Duodenal mucosa (tissue), 2 donors: ENCODE results near the gene SEPHS1.

Source experiments
- H3K27ac ChIP-seq: one replicate; pipeline ENCODE4 v1.7.0; 2013; ENCODE audit warnings: low read depth, low read length
- H3K27me3 ChIP-seq, 2 donors: one replicate each; pipeline ENCODE4 v1.7.0; 2013; ENCODE audit warnings: low read length in 2 of 2, control low read depth in 1 of 2; ENCODE audit not compliant: insufficient read depth in 2 of 2, control insufficient read depth in 1 of 2
- H3K36me3 ChIP-seq, 2 donors: one replicate each; pipeline ENCODE4 v1.7.0; 2013; ENCODE audit warnings: low read length in 2 of 2, control low read depth in 1 of 2; ENCODE audit not compliant: insufficient read depth in 2 of 2, control insufficient read depth in 1 of 2
- H3K4me1 ChIP-seq, 2 donors: one replicate each; pipeline ENCODE4 v1.7.0; 2013; ENCODE audit warnings: low read length in 2 of 2, control low read depth in 1 of 2; ENCODE audit not compliant: insufficient read depth in 2 of 2, control insufficient read depth in 1 of 2
- H3K4me3 ChIP-seq, 2 donors: one replicate each; pipeline ENCODE4 v1.7.0; 2013; ENCODE audit warnings: low read length in 2 of 2, low read depth in 1 of 2
- H3K9ac ChIP-seq, 2 donors: one replicate each; pipeline ENCODE4 v1.7.0; 2013; ENCODE audit warnings: low read length in 2 of 2, low read depth in 1 of 2
- H3K9me3 ChIP-seq, 2 donors: one replicate each; pipeline ENCODE4 v1.7.0; 2013; ENCODE audit warnings: low read length in 2 of 2, control low read depth in 1 of 2; ENCODE audit not compliant: control insufficient read depth in 1 of 2

Gene SEPHS1

GRCh38 chr10:13346283-13347042 is 1.6 kb downstream of the SEPHS1 start:
- peaks cover 0 to 5% of the 10 kb centered on the region in 2 donors for H3K36me3 ChIP-seq
- H3K9me3 ChIP-seq: no peaks in the 10 kb centered on the region
- H3K27ac ChIP-seq: peak overlapping the region; percentile 88
- no peaks in the 10 kb centered on the region for H3K27me3 ChIP-seq
- peak overlapping the region; percentile 83 to 91 for H3K4me3 ChIP-seq
- H3K4me1 ChIP-seq: peaks cover 18 to 27% of the 10 kb centered on the region in 2 donors
- peak overlapping the region; percentile 76 to 87 for H3K9ac ChIP-seq

GRCh38 chr10:13340626-13341376 is 7.3 kb downstream of the SEPHS1 start:
- no peak overlapping the region for H3K27ac ChIP-seq

GRCh38 chr10:13340068-13340467 is 8.0 kb downstream of the SEPHS1 start:
- no peak overlapping the region for H3K27ac ChIP-seq
- H3K36me3 ChIP-seq: peaks cover 12% of the 10 kb centered on the region in 2 donors
- H3K4me1 ChIP-seq: peaks cover 19 to 20% of the 10 kb centered on the region in 2 donors

More at GRCh38 chr10:13340626-13341376, 7.3 kb downstream of the SEPHS1 start:
- no peaks in the 10 kb centered on the region for H3K27me3 ChIP-seq
- H3K4me1 ChIP-seq: peaks cover 20 to 21% of the 10 kb centered on the region in 2 donors
- no peak overlapping the region for H3K9ac ChIP-seq
- H3K4me3 ChIP-seq: no peak overlapping the region
- peaks cover 10 to 12% of the 10 kb centered on the region in 2 donors for H3K36me3 ChIP-seq
- H3K9me3 ChIP-seq: no peaks in the 10 kb centered on the region

GRCh38 chr10:13338390-13339110 is 9.5 kb downstream of the SEPHS1 start:
- Histone ChIP-seq H3K27me3 (no peaks in the 10 kb centered on the region), H3K27ac (no peak overlapping the region), H3K9ac (peak overlapping the region; percentile 3 to 51), H3K9me3 (no peaks in the 10 kb centered on the region), H3K4me3 (peak overlapping the region; percentile 4), H3K36me3 (peaks cover 20 to 22% of the 10 kb centered on the region in 2 donors), H3K4me1 (peaks cover 19 to 20% of the 10 kb centered on the region in 2 donors)

More at GRCh38 chr10:13340068-13340467, 8.0 kb downstream of the SEPHS1 start:
- Histone ChIP-seq H3K9me3 (no peaks in the 10 kb centered on the region), H3K9ac (no peak overlapping the region), H3K27me3 (no peaks in the 10 kb centered on the region), H3K4me3 (no peak overlapping the region)

- H3K27ac ChIP-seq: no peak overlapping the region
- peaks cover 20 to 23% of the 10 kb centered on the region in 2 donors for H3K36me3 ChIP-seq
- peak overlapping the region; percentile 4 for H3K4me3 ChIP-seq
- H3K27me3 ChIP-seq: no peaks in the 10 kb centered on the region
- peaks cover 19 to 20% of the 10 kb centered on the region in 2 donors for H3K4me1 ChIP-seq
- no peaks in the 10 kb centered on the region for H3K9me3 ChIP-seq
- peak overlapping the region in 1 of 2 donors; percentile 3 for H3K9ac ChIP-seq
Observed at GRCh38 chr10:13337827-13338196, 10.3 kb downstream of the SEPHS1 start.

- Histone ChIP-seq H3K4me3 (peak overlapping the region; percentile 4), H3K9ac (no peak overlapping the region), H3K36me3 (peaks cover 21 to 27% of the 10 kb centered on the region in 2 donors), H3K4me1 (peaks cover 19 to 20% of the 10 kb centered on the region in 2 donors), H3K9me3 (no peaks in the 10 kb centered on the region), H3K27me3 (no peaks in the 10 kb centered on the region), H3K27ac (peak overlapping the region; percentile 11)
Observed at GRCh38 chr10:13337128-13337826, 10.8 kb downstream of the SEPHS1 start.

GRCh38 chr10:13335881-13336280 is 12.2 kb downstream of the SEPHS1 start:
- Histone ChIP-seq H3K36me3 (peaks cover 29 to 37% of the 10 kb centered on the region in 2 donors), H3K9ac (no peak overlapping the region), H3K27ac (no peak overlapping the region), H3K27me3 (no peaks in the 10 kb centered on the region), H3K4me3 (no peak overlapping the region), H3K4me1 (peaks cover 19 to 20% of the 10 kb centered on the region in 2 donors), H3K9me3 (no peaks in the 10 kb centered on the region)

GRCh38 chr10:13334556-13334955 is 13.5 kb downstream of the SEPHS1 start:
- no peak overlapping the region for H3K4me3 ChIP-seq
- H3K9ac ChIP-seq: no peak overlapping the region
- peaks cover 18 to 19% of the 10 kb centered on the region in 2 donors for H3K4me1 ChIP-seq
- no peak overlapping the region for H3K27ac ChIP-seq
- no peaks in the 10 kb centered on the region for H3K27me3 ChIP-seq
- peaks cover 37 to 47% of the 10 kb centered on the region in 2 donors for H3K36me3 ChIP-seq
- H3K9me3 ChIP-seq: no peaks in the 10 kb centered on the region

GRCh38 chr10:13331646-13332045 is 16.4 kb downstream of the SEPHS1 start:
- Histone ChIP-seq H3K4me3 (no peak overlapping the region), H3K36me3 (peaks cover 37 to 69% of the 10 kb centered on the region in 2 donors), H3K9me3 (no peaks in the 10 kb centered on the region), H3K9ac (no peak overlapping the region), H3K27ac (no peak overlapping the region), H3K27me3 (no peaks in the 10 kb centered on the region), H3K4me1 (no peaks in the 10 kb centered on the region)
